SIG-M5 treated with dmso at 0.1 percent for 504 hours (cell line): ENCODE measurements around the gene DYSF.

ENCODE experiments used
- DNase-seq: peaks from one replicate; lab custom pipeline; 2025; ENCODE audit not compliant: unreplicated experiment; lab: John Stamatoyannopoulos, UW

Gene DYSF

DNA sequence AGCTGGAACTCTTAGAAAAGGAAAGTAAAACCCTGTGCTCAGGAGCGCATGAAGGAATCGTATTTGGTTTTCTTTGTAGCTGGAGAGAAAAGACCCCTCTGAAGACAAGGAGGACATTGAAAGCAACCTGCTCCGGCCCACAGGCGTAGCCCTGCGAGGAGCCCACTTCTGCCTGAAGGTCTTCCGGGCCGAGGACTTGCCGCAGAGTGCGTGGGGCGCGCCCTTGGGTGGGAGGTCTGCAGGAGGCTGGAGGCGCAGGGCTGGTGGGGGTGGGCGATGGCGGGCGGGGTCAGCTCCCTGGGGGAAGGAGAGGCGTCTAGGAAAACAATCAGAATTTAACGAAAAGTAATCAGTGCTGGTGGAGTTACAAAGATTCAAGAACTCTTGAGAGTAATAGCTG, 72.8 kb downstream of the DYSF start:
- no peak for DNase-seq

DNA sequence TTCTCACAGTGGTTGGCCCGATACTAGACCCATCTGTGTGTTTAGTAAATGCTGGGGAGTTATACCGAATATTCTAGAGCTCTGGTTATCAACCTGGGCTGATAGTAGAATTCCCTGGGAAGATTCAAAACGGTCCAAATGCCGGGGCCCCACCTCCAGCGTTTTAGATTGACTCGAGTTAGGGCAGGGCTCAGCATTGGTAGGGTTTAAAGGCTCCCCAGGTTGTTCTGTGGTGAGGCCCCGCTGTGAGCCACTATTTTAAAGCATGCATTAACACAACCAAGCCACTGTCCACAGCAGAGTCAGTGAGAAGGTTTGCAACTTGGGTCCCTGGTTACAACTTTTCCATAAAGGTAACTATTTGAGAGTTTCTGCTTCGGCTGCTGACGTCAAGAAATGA, 73.6 kb downstream of the DYSF start:
- DNase-seq, result no peak

DNA sequence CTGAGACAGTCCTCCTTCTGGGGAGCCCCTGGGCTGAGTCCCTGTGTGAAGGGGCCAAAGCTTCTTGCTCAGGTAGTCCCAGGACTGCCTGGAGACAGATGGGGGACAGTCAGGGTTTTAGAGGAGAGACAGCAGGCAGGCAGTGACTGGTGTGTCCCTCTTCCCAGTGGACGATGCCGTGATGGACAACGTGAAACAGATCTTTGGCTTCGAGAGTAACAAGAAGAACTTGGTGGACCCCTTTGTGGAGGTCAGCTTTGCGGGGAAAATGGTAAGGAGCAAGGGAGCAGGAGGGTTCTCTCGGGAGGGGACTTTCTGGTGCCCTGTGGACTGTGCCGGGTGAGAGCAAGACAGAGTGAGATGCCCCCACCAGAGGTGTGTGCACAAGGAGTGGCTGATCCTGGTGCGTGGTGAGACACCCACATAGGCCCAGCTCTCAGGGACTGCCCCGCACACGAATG, 74.8 kb downstream of the DYSF start:
- DNase-seq, result no peak

DNA sequence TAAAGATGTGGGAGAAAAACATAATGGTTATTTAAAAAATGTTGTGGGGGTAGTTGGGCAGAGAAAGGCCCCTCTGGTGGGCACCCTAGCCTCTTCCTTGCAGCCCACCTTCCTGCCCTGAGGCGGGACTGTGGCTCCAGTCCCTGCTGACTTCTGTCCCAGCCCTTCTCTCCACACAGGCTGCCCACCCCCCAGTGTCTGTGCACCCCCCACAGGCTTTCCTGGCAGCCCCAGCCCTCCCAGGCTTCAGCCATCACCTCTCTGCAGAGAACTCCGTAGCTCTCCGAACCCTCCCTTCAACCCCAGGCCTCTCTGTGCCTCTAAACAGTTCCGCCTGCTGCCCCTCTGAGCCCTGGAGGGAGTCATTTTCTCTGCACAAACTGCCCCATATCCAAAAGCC, 75.4 kb downstream of the DYSF start:
- DNase-seq, result no peak

DNA sequence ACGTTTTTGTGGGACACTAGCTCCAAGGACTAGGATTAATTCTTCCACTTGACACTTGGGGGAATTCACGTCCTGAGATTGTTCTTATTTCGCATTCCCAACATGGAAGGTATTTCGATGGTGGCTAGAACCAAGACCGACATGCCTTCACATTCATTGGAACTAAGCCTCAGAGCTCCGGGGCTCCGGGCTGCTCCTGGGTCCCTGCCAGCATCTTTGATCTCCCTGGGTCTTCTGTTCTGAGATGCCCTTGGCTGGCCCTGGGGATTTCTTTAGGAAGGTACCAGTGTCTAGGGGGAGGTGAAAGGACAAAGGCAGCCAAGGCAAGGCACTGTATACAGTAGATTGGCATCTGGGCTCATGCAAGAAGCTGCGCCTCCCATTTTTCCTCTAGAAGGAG, 76.8 kb downstream of the DYSF start:
- no peak for DNase-seq

DNA sequence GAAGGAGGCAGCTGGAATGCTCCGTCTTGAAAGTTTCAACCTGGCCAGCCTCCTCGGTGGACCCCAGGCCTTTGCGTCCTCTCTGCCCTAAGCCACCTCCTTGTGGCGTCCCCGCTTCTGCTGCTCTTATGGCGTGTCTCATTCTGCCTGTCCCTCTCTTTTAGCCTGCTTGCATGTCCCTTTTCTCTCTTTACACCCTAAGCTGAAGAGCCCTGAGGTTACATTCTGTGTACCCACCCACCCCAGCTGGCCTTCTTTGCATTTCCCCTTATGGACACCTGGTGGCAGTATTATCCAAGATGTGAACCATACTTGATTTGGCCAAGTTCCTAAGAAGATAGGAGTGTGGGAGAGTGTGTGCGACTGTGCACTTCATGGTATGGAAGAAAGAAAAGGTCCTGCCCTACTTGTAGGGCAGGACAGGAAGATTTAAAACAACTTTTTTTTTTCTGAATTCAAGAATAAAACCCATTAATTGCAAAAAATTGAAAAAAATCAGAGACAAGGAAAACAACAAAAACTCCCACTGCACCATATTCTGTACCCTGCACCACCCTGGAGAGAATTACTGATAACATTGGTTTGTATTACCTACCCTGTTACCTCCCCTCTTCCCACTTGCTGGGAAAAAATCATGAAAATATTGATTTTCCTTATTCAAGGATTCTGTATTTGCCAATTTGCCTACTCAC, 77.4 kb downstream of the DYSF start:
- peak; percentile 57 for DNase-seq

DNA sequence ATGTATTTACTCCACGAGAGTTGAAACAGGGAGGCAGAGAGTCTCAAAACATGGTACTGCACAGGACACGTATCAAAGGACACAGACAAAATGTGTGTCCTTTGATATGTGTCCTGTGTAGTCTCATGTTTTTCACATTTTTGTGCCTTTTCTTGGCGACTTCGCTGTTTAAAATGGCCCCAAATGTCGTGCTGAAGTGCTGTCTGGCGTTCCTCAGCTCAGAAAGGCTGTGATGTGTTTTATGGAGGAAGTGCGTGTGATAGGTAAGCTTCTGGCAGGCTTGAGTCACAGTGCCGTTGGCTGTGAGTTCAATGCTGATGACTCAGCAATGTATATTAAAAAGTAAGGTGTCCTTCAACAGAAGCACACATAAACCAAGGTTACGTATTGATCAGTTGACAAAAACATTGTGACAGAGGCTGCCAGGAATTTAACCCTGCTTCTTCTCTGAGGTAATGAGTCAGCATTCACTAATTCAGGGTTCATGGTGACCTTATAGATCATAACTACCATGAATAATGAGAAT, 78.2 kb downstream of the DYSF start:
- no peak for DNase-seq

DNA sequence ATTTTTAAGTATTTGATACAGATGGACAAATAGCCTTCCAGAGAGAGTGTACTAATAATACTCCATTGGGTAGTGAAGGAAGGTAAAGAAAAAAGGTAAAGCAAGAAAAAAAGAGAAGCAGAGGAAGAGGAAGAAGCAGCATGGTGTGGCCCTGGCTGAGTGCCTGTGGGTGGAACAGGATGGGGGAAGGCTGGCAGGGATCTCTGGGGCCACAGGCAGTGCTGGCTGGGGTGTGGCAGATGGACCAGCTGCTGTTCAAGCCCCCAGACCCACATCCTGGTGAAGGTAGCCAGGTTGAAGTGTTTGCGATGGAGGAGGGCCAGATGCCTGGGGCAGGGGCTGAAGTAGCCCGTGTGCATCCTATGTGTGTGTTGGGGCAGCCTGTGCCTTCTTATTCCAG, 79.0 kb downstream of the DYSF start:
- no peak for DNase-seq

DNA sequence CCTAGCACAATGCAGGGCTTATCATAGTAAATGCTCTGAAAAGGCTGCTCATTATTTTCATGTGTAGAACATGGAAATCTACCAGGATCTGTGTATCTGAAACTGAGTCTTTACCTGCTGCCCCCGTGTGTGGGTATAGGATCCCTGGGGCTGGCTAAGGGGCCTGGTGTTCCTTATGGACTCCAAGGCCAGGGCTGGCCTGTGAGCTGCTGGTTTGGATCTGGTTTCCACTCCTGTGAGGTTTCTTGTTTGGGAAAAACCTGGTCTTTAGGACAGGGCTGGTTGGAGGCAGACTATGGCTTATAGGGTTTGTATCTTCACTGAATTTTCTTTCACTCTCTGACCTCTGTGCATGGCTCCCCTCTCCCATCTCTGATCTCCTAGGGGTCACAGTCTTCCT, 80.8 kb downstream of the DYSF start:
- DNase-seq, result no peak

DNA sequence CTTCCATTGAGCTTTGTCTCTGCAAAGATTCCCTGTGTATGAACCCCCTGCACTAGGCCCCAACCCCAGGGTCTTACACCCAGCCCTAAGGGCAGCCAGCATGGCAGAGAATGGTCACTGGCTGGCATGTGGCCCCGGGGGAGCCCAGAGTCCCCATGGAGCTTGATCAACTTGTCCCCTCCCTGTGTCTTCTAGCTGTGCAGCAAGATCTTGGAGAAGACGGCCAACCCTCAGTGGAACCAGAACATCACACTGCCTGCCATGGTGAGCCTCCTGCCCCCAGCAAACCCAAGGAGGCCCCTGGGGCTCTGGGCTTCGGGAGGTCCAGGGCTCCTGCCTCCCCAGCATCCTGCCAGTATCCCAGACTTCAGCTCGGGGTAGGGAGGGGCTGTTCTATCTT, 81.5 kb downstream of the DYSF start:
- no peak for DNase-seq

DNA sequence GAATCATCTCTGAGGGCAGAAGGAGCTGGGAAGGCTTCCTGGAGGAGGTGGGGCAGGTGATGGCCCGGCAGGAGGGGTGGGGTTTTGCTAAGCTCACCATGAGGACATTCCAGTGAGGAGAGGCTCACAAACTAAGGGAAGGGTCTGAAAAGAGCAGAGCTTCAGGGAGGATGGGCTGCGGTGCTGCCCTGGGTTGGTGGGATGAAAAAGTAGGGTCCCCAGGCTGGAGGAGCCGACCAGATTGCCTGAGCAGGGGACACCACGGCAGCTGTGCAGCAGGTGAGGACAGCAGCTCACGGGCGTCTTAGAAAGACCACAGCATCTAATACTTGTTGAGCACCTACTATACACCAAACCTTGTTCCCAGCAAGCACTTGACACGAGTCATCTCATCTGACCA, 82.2 kb downstream of the DYSF start:
- no peak for DNase-seq

DNA sequence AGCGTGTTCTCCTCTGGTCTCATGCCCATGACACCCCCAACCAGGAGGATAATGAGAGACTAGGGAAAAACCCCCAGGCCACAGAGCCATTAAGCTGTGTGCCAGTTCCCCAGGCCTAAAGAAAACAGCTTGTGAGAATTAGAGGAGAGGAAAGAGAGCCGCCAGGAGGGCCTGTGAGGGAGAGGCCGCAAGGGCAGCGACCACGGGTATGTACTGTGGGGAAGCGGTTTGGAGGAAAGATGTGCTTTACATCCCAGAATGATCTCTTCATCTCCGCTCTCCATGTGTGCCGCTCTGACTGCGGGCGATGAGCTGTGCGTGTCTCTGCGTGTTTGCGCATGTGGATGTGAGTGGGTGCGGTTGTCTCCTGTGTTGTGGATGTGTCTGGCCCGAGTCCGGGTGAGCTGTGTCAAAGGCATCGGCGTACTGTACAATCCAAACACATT, 82.9 kb downstream of the DYSF start:
- no peak for DNase-seq

DNA sequence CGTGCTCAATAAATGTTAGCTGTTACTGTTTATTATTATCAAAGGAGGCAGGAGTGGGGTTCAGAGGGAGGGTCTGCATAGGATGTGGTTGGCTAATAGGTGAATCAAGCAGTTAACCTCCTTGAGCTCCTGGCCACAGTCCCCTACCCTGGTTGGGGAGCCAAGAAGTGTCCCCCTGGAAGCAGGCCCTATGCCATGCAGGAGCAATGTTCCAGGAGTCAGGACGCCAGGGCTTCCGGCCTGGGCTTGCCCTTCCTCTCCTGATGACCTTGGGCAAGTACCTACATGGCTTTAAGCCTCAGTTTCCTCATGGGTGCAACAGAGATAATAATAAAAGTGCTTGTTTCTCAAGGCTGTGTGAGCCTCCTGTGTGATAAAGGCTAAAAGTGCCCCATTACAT, 84.9 kb downstream of the DYSF start:
- DNase-seq, result no peak

DNA sequence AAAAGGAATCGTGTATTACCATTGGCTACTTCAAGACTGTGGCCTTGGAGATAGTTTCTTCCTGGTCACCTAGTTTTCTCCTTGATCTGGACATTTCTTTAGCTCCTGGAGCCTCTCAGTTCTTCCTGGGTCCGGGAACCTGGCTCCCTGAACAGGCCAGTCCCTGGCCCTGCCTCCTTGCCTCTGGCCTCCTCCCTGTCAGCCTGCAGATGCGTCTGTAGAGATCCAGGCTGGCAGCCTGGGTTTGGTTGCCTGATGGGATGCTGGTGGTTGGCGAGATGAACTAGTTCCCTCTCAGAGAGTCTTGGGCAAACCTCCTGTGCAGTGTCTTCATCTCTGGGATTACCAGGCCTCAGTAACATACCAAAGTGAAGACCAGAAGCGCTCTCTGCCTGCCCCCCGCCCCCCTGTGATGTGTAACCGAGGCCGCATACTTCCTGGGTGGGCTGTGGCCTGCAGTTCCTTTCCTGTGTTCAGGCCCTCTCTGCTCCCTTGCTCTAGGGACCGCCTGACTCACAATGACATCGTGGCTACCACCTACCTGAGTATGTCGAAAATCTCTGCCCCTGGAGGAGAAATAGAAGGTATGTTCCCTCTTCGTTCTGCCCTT, 85.4 kb downstream of the DYSF start:
- DNase-seq, result no peak

DNA sequence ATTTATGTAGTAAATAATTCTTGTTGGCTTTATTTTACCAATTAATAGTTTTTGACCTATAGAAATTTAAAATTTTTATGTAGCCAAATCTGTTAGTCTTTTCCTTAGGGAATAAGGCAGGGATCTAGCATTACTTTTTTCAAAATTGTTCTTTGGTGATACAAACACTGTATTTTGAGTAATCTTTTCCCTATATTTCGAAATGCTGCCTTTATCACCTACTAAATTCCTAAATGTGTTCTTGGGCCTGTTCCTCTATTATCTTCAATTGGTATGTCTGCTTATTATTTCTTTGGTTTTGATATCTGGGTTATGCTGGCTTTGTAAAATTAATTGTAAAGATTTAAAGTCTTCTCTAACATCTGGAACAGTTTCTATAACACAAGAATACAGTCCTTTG, 87.5 kb downstream of the DYSF start:
- no peak for DNase-seq

DNA sequence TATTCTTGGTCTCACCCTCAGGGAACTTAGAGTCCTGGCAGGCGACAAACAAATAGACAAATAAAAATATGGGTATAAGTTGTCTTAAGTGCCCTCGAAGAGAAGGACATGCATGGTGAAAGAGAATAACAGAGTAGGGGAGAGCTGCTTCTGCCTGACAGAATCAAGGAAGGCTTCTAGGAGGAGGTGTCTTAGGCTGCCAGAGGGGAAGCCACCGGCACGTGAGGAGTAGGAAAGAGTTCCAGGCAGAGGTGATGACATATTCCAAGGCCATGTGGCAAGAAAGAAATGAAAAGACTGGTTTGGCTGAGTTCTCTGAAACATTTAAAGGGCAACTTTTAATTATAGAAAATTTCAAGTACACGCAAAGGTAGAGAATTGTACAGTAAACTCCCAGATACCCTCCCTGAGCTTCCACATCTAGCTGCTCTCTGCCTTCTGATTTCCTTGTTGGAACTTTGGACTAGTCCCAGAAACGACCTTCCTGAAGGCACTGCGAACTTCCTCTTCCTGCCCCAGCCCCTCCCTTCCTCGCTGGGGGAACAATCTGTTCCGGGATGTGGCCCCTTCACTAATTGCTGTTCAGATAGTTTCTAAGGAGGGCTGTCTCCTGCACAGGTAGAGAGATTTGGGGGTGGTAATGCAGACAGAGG, 91.7 kb downstream of the DYSF start:
- peak; percentile 20 for DNase-seq

DNA sequence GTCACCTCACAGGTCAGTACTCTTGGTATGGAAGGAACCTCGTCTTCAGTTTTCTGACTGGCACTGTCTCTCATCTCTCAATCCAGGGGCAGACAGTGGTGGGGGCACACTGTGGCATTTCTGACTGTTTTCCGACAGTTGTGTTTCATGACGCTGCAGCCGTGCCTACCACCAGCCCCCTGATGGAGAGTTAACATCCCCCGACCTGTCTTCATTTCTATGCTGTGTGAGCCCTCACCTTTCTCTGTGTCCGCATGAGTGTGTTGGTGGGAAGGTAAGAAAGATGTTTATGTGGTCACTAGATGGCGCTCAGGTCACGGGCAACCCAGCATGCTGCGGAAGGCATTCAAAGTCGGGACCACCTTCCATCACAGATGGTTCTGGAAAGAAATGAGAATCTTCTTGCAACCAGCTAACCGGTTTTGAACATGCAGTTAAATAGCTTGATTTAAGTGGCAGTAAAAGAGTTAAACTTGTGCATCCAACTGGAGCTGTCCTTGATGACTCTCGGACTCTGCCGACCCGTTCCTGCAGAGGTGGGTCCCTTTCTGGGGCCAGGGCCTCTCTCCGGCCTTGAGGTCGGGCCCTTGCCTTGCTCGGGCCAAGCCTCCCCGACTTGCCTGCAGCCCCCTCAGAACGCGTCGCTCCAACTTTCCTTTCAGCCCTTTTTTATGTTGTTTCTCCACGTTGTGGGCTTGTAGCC, 92.4 kb downstream of the DYSF start:
- peak; percentile 70 for DNase-seq

DNA sequence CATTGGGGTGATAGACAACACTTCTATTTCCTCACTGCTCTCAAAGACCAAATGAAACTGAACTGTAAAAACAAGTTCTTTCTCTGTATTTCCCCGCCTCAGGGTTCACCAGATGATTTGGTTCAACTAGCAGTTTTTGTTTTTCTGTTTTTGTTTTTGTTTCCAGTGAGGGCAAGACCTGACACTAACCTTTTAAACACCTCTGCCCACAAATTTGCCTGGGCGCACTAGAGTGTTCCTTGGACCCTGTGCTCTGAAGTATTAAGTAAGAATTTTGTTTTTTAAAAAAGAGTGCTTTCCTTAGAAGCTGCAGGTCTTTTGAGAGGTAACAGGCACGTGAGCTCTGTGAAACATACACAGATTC, 92.9 kb downstream of the DYSF start:
- no peak for DNase-seq

DNA sequence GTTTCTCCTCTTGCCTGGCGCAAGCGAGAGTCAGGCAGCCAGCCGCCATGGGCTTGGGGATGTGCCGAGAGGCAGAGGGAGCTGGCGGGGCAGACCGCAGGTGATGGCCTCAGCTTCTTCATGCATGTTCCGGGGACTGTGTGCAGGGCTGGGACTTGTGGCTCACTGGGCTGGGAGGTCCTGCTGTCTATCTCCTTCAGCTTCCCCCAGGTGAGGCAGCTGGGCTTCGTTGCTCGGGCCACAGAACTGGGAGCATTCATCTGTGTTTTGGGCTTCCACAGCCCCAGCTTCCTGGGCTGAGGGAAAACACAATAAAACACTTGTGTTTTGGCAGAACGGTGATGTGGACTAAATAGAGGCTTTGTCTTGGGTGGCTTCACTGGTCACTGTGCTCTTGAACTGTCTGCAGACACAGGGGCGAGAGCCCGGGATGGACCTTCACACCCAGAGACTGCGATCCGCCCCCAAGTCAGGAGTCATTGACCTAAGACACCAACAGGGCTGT, 93.5 kb downstream of the DYSF start:
- no peak for DNase-seq

DNA sequence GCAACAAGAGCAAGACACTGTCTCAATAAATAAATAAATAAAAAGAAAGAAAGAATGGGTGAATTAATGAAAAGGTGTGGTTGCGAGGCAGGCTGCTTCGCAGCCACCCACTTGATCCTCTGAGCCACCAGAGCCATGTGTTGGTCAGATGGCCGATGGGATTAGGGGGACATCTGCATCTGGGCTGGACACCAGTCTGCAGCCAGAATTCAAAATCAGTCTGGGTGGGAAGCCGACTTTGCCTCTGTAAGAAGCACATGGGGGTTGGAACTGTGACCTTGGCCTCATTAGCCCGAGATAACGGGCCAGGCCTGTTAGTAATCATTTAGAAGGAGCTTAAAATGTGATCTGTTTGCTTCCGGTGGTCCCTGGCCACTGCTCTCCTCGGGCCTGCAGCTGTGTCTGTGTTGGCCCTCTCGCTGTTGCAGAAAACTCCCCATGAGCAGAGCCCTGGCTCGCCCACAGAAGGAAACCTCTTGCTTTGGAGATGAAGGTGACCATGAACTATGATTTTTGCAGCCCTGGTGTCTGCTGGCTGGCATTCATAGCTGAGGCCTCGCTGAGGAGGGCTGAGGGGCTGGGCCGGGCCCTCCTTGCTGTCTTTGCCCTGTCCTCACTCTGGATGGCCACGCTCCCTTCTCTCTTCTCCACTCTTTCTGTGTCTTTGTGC, 94.4 kb downstream of the DYSF start:
- DNase-seq, result no peak
